ENCODE results near the gene ASPRV1.

Gene ASPRV1

GRCh38 chr2:69988086-69988635, 26.7 kb upstream of the ASPRV1 start:
- DNase-seq, result no peak

- DNase-seq, result no peak
Measured at GRCh38 chr2:69986691-69987090, 25.3 kb upstream of the ASPRV1 start.

- no peak for DNase-seq
Measured at GRCh38 chr2:69985688-69986087, 24.3 kb upstream of the ASPRV1 start.

GRCh38 chr2:69985216-69985615, 23.8 kb upstream of the ASPRV1 start:
- DNase-seq, result no peak

GRCh38 chr2:69983392-69983966, 22.0 kb upstream of the ASPRV1 start:
- DNase-seq, result no peak

- DNase-seq, result no peak
Measured at GRCh38 chr2:69979902-69980807, 18.7 kb upstream of the ASPRV1 start.

GRCh38 chr2:69977906-69978482, 16.6 kb upstream of the ASPRV1 start:
- no peak for DNase-seq

- DNase-seq, result no peak
Measured at GRCh38 chr2:69977186-69977585, 15.8 kb upstream of the ASPRV1 start.

- no peak for DNase-seq
Measured at GRCh38 chr2:69975853-69976462, 14.5 kb upstream of the ASPRV1 start.

- no peak for DNase-seq
Measured at GRCh38 chr2:69975136-69975852, 13.9 kb upstream of the ASPRV1 start.

GRCh38 chr2:69973335-69973735, 11.9 kb upstream of the ASPRV1 start:
- DNase-seq, result no peak

- DNase-seq, result no peak
Measured at GRCh38 chr2:69972822-69973221, 11.4 kb upstream of the ASPRV1 start.

GRCh38 chr2:69969991-69970390, 8.6 kb upstream of the ASPRV1 start:
- no peak for DNase-seq

GRCh38 chr2:69969126-69969983, 7.9 kb upstream of the ASPRV1 start:
- DNase-seq, result no peak

GRCh38 chr2:69968609-69969008, 7.2 kb upstream of the ASPRV1 start:
- no peak for DNase-seq

GRCh38 chr2:69966496-69966895, 5.1 kb upstream of the ASPRV1 start:
- DNase-seq, result no peak

GRCh38 chr2:69965756-69966445, 4.5 kb upstream of the ASPRV1 start:
- DNase-seq, result no peak

- no peak for DNase-seq
Measured at GRCh38 chr2:69964353-69964841, 3.0 kb upstream of the ASPRV1 start.

- DNase-seq, result no peak
Measured at GRCh38 chr2:69962986-69963730, 1.7 kb upstream of the ASPRV1 start.

- DNase-seq, result no peak
Measured at GRCh38 chr2:69960821-69961220, 610 bp downstream of the ASPRV1 start.

Measured in cortex of kidney (tissue), 1 donor.